GM19452 (cell line): ENCODE data around the gene ERBB4.

ENCODE experiments used
- ATAC-seq: cut with Tn5 transposase; IDR thresholded peaks from one replicate; pipeline ENCODE4 v1.9.1; 2021; ENCODE audit not compliant: unreplicated experiment

The ERBB4 gene

DNA sequence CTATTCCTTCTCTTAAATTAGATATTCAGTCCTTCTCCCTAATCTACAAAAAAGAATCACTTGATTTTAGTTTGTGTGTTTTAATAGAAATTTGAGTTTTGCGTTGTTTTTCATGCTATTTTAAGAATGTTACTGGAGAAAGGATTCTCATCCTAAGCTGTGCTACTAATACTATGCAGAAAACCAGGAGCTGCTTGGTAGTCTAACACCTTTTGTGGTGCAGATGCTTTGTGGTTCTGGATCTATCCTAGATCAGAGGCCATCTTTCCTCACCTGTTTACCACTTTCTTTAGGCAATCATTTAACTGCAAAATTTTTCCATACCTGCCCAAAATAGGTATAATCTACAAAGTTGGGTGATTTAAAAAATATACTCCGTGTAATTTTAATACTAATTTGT lies 1158.6 kb downstream of the ERBB4 start:
- no peak for ATAC-seq

DNA sequence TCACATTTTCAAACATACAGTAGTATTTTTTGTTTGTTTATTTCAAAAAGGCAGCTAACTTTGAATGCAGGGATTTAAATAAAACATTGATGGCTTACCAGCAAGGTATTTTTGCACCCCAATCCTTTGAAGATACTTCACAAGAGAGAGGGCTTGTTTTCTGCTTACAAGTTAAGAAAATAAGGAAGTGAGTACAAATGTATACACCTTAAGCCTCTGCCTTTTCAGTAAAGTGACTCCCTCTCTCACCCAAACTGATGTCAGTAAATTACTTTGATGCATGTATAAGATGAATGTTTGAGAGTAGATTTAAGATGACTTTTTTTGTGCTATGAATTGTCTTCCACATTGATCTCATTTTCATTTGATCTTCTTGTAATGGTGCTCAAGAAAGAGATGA lies 1162.2 kb downstream of the ERBB4 start:
- no peak for ATAC-seq

DNA sequence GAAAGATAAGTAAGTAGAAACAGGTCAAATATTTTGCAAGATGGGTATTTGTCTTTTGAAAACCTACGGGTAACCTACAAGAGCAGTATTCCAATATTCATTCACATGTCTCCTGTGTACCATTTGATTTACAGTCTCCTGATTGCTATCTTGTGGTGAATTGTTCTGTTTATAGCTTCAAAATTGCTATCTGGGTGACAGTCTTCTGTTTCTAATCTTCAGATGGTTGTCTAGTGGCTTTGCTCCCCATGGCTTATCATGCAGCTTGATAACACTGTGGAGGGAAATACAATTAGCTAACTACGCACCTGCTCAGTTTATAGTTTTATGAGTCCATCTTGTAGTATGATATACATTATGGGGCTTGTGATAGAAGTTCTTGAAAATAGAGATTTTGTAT lies 1165.4 kb downstream of the ERBB4 start:
- no peak for ATAC-seq

DNA sequence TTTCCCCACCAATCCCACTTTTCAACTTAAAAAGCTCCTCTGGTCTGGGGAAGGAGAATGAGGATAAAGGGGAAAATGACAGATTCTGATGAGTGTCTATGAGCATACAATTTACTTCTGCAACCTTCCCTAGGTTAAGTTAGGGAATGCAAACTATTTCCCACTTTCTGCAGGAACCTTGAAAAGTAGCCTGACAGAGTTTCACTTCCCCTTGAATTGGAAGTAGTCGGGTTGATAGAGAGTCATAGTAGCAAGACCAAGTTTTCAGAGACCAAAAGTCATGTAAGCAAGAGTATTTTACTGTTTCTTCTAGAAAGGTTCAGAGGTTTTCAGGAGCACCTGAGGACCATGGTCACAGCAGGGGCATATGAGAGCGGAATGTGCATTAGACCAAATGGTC lies 1167.1 kb downstream of the ERBB4 start:
- no peak for ATAC-seq

DNA sequence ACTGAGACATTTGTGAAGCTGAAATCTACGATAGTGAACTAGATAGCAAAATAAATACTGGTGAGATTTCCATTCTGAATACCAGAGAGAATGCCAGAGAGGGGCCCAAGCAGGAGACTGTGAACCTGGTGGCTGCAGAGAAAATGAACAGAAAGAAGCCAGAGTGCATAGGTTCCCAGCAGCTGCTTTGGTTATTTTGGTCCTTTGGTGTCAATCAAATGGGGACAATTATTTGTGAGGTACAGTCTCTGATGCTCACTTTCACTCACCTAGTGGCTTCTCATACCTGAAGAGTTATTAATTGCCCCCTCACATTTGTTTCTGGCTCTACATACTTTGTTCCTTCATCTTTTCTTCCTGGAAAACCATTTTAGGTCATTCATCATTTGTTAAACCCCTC lies 1170.1 kb downstream of the ERBB4 start:
- ATAC-seq, result no peak

DNA sequence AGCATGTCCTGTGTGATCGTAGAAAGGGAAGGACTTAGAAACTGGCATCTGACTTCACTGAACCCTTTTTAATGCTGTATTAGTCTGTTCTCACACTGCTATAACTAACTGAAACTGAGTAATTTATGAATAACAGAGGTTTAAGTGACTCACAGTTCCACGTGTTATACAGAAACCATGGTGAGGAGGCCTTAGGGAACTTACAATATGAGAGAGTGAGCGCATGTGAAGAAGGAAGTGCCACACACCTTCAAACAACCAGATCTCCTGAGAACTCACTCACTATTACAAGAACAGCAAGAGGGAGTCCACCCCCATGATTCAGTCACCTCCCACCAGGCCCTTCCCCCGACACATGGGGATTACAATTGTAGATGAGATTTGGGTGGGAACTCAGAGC lies 1170.9 kb downstream of the ERBB4 start:
- ATAC-seq, result peak; percentile 97

DNA sequence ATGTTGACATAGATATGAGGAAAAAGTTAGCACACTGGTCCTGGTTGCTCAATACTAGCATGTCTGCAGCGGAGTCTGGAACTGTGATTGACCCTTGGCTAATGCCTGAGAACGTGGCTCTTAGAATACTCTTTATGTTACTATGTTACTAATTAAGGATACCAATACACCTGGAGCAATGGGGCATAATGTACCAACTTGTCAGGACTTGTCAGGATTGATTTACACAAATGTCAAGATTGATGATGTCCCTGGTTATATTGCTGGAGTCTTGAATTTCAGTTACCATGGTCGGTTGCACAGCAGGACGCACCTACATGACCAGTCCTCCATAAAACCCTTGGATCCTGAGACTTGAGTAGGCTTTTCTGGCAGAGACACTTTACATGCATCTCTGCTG lies 1171.3 kb downstream of the ERBB4 start:
- ATAC-seq, result no peak

DNA sequence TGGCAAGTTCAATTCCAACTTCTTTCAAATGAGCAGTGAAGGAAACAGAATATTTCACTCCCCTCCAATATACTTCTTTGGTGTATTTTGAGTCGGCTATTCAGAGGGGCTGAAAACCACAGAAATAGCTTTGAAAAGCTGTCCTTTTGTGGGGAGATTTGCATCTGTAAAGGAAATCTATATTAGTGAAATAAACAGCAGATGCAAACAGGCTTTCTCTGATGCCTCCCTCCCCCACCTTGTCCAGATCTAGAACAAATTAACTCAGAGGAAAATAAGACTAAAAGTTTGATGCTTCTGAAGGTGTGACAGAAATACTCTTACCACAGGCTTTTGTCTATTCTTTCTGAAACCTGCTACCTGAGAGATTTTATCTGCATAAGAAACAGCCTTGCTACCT lies 1173.7 kb downstream of the ERBB4 start:
- ATAC-seq, result no peak

DNA sequence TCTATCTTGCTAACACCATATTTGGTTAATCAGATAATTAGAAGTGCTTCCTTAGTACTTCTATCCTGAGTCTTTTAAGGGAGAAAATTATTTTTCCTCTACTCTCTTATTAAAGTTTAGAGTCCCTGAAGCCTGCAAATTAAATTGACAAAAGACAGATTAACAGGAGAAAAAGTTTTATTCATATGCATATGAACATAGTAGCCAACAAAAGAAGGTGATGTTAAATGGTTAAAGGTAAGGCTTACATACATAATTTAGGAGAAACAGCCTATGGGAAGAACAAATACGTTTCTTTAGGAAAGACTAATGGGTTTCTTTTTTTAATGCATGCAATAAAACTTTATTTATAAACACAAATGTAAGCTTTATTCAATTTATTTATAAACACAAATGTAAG lies 1177.2 kb downstream of the ERBB4 start:
- ATAC-seq, result no peak

DNA sequence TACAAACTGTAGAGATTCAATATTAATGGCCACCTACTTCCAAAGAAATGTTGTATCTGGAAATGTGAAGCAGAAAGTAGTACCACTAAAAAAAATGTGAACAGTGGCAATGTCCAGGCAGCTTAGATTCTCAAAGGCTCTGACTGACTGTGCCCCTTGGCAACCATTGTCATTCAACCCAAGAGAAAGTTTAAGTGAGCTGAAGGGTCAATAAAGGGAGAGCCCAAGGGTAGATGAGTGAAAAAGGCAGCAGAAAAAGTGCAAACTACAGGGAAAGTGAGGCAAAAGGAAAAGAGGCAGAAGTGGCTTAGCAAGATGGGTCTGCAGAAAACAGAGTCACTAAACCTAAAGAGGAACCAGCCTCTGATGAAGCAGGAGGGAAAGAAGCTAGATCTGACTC lies 1179.3 kb downstream of the ERBB4 start:
- ATAC-seq, result no peak

DNA sequence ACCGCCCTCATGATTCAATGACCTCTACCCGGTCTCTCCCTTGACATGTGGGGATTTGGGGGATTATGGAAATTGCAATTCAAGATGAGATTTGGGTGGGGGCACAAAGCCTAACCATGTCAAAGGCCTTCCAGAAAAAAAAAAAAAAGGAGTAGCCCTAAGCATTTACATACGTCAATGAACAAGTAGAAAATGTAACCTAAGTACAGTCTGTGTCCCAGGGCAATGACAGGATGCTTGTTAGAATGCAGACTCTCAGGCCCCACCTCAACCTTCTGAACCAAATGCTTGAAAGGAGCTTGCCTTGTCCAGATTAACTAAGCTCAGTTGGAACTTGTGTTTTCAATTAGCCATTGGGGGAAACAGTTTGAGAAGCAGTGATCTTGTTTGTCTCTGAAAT lies 1180.1 kb downstream of the ERBB4 start:
- ATAC-seq, result no peak

DNA sequence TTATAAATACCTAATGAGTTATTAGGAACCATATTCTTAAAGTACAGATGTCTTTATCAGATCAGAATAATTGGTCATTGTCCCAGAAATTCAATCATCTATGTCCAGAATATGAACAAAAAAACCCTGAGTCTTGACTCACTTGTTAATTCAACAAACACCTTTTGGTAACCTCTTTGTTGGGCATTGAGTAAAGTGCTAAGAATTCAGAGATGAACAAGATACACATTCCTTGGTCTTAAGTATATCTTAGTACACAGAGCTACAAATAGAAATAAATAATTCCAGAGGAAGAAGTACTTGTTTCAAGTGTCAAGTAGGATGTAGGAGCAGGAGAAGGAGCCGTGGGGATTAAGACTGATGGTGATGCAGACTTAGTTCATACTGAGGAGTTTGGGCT lies 1184.1 kb downstream of the ERBB4 start:
- no peak for ATAC-seq

DNA sequence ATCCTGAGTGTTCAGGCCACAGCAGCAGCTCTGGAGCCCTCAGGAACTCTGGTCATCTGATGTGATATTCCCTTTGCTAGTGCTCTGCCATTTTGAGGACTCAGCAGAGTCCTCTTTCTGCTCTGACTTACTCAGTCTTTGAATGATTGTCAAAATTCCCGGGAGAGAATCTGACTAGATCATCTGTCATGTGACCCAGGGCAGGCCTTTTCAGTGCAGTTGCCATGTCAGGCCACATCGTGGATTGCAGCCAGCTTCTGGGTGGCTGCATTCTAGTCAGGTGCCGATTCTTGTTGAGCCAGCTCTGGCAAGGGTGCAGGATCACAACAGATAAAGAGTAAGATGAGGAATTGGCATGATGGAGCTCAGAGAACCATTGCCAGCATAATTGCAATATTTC lies 1186.6 kb downstream of the ERBB4 start:
- ATAC-seq, result no peak

DNA sequence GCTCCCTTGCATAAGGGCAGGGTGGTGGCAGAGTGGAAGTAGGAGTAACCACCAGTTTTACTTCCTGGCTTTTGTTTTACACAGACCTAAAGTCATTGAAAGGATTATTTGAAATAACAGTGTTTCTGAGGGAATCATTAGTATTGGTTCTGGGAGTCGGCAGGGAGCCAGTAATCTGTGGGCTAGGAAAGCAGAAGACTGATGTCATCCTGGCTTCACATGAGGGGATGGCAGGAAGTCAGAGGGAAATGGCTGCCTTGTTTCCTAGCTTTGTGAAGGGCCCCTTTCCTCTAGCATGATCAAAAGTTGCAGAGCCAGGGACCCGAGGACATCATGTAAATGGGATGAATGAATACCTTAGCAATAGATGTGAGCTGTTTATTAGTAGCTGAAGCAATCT lies 1189.6 kb downstream of the ERBB4 start:
- ATAC-seq, result no peak

DNA sequence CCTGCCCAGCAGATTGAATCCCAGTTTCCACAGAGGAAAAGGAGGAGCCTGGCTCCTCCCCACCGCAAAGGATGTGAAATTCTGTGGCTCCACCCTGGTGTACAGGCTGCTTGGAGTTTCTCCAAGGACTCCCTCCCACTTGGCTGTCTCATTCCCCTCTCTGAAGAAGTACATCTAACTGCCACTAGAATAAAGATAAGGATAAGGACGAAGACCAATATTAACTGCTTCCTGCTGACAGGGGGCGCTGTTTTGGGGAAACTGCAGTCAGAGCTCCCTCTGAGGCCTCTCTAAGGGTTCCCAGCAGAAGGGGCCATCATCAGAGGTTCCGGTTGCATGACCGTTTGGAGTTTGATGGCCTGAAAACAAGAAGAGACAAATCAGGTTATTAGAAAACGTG lies 1191.3 kb downstream of the ERBB4 start:
- ATAC-seq, result no peak

DNA sequence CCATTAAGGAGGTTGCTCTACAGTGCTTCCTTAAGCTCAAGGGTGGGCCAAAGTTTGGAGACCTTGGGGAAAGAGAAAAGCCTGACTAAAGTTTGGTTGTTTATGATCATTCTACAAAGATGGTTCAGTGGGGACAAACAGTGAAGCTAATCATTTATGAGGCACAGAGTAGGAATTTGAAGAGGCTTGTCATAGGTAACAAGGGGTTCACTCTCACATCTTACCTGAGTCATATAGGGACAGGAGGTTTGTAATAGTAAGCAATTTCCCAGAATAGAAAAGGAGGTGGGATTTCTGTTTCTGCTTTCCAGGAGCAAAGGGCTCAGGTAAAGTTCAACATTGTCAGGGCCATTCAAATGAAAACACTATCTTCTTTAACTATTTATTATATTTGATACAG lies 1194.3 kb downstream of the ERBB4 start:
- ATAC-seq, result no peak

DNA sequence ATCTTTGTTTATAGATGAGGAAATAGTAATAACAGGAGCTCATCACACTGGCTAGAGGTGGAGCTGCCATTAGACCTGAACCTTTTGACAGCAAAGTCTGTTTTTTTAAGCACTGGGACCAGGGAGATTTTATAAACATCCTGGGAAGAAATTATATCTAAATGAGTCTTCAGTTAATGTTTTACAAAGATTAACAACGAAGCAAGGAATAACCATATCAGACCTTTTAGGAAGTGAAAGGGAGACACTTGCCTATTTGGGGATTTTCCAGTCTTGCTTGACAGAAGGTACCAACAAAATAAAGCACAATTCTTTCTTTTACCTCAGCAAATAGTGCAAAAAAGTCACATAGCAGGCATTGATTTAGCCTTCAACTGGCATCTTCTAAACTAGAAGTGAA lies 1205.2 kb downstream of the ERBB4 start:
- no peak for ATAC-seq

DNA sequence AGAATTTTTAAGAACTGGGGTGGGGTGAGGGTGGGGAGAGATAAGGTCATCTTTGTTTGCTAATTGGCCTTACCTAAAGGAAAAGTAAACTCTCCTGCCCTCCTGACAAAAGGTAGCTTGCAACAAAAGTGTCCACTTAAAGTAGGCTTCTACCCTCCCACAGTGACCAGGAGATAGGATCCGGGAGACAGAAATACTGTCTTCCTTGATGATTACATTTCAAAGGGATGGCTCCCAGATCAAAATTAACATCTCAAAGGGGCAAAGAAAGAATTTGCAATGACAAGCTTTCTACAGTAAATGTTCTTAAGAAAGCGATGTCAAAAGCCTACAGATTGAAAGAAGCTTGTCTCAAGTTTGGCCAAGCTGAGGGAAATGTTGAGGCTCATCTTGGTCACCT lies 1206.9 kb downstream of the ERBB4 start:
- no peak for ATAC-seq

DNA sequence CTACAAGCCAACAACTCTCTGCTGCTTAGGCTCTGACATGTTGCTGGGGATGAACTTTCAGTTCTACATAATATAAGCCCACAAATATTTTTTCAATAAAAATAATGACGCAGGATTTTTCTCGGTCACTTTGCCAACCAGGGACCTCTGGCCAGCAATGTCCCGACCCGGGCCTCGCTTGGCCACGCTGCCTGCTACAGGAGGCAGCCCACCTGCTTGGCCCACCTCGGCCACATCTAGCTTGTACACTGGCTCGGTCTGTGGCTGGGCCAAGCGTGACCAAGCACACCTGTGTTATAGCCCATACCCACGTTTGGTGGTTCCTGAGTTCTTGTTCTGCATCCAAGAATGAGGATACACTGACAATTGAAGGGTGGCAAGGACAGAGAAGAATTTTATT lies 1208.7 kb downstream of the ERBB4 start:
- ATAC-seq, result no peak

DNA sequence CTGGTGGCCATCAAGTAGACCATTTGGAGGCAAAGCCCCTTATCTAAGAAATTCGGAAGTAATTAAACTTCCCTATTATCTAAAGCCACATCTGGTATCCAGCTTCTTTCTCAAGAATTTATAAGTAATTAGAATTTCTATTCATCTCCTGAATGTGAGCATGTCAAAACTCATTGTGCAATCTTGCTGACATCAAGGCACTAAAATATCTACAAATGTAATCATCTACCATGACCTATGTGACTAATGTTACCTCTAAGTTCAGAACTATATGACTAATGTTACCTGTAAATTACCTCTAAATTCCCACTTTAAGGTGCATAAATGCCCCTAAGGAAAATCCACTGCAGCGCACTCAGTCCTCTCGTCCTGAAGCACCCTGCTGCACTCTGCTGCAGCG lies 1209.2 kb downstream of the ERBB4 start:
- no peak for ATAC-seq

DNA sequence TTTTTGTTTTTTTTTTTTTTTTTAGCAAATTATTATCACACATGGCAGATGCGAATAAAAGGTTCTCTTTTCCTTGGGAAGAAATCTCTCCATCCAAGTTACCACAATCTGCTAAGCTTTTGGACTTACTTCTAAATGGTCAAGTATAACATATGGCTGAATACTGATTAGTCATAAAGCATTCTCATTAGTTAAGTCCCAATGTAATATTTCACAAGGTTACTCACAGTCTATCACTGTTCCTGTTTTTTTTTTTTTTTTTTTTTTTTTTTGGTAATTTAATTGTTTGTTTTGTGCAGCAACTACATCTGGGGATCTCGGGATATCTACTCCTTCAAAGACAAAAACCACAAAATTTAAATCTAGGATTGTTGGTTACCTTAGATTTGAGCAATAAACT lies 1210.5 kb downstream of the ERBB4 start:
- ATAC-seq, result no peak
